GM19328 (cell line): ENCODE results near the gene CTSK.
"Not testable (repeated sequence)": the region's sequence is repeated elsewhere in the genome, so short reads cannot be mapped to it uniquely, and the experiment has no call there.

Experiments
- ATAC-seq: cut with Tn5 transposase; IDR thresholded peaks from one replicate; pipeline ENCODE4 v1.9.1; 2021; ENCODE audit warnings: mild to moderate bottlenecking, moderate library complexity; ENCODE audit not compliant: unreplicated experiment

Gene CTSK

GRCh38 chr1:150808121-150808520 is at the start of gene CTSK:
CTSK (minus strand) TSS chr1:150808260; CDS start chr1:150806805, 1,455 bp downstream.
- no peak for ATAC-seq

GRCh38 chr1:150852734-150853133 is 44.7 kb upstream of the CTSK start:
- not testable (repeated sequence) for ATAC-seq

GRCh38 chr1:150850801-150851362 is 42.8 kb upstream of the CTSK start:
- not testable (repeated sequence) for ATAC-seq

GRCh38 chr1:150846473-150847146 is 38.5 kb upstream of the CTSK start:
- no peak for ATAC-seq

GRCh38 chr1:150843474-150843873 is 35.4 kb upstream of the CTSK start:
- ATAC-seq, result no peak

GRCh38 chr1:150842964-150843363 is 34.9 kb upstream of the CTSK start:
- ATAC-seq, result no peak

- ATAC-seq, result no peak
These were observed 34.3 kb upstream of the CTSK start for GRCh38 chr1:150842343-150842742.

- ATAC-seq, result no peak
These were observed 33.6 kb upstream of the CTSK start for GRCh38 chr1:150841626-150842025.

GRCh38 chr1:150840850-150841249 is 32.8 kb upstream of the CTSK start:
- ATAC-seq, result not testable (repeated sequence)

- ATAC-seq, result no peak
These were observed 28.2 kb upstream of the CTSK start for GRCh38 chr1:150836129-150836773.

GRCh38 chr1:150833961-150834360 is 25.9 kb upstream of the CTSK start:
- ATAC-seq, result not testable (repeated sequence)

- no peak for ATAC-seq
These were observed 24.5 kb upstream of the CTSK start for GRCh38 chr1:150832597-150832996.

- no peak for ATAC-seq
These were observed 21.7 kb upstream of the CTSK start for GRCh38 chr1:150829751-150830150.

GRCh38 chr1:150826299-150826698 is 18.2 kb upstream of the CTSK start:
- ATAC-seq, result no peak

GRCh38 chr1:150820730-150821512 is 12.9 kb upstream of the CTSK start:
- no peak for ATAC-seq

- no peak for ATAC-seq
These were observed 7.8 kb upstream of the CTSK start for GRCh38 chr1:150815871-150816270.

- ATAC-seq, result no peak
These were observed 5.1 kb upstream of the CTSK start for GRCh38 chr1:150813028-150813707.

GRCh38 chr1:150810958-150811659 is 3.0 kb upstream of the CTSK start:
- no peak for ATAC-seq

- ATAC-seq, result no peak
These were observed 1.6 kb upstream of the CTSK start for GRCh38 chr1:150809651-150810050.

GRCh38 chr1:150808846-150809245 is 786 bp upstream of the CTSK start:
- ATAC-seq, result no peak
